Neuronal stem cell (in vitro differentiated cells): ENCODE measurements around the gene TUBGCP3.

Experiments used
- DNase-seq: peaks from one replicate; pipeline ENCODE4 v3.0.0-alpha.2; 2013; ENCODE audit warnings: low spot score
- H2AFZ ChIP-seq: one replicate; pipeline ENCODE4 v1.6.1; 2013; ENCODE audit warnings: mild to moderate bottlenecking, low read length, inconsistent platforms
- H2AK5ac ChIP-seq: 2 replicates; pipeline ENCODE4 v1.6.1; 2013; ENCODE audit warnings: low read depth, mild to moderate bottlenecking, inconsistent platforms, low read length, moderate library complexity, mixed read lengths
- H2BK120ac ChIP-seq: 2 replicates; pipeline ENCODE4 v1.6.1; 2013; ENCODE audit warnings: low read depth, mild to moderate bottlenecking, inconsistent platforms, low read length, moderate library complexity, mixed read lengths
- H2BK12ac ChIP-seq: one replicate; pipeline ENCODE4 v1.6.1; 2013; ENCODE audit warnings: low read length, inconsistent platforms
- H2BK15ac ChIP-seq: 2 replicates; pipeline ENCODE4 v1.6.1; 2013; ENCODE audit warnings: mild to moderate bottlenecking, low read length, inconsistent platforms, mixed read lengths
- H2BK5ac ChIP-seq: one replicate; pipeline ENCODE4 v1.6.1; 2013; ENCODE audit warnings: inconsistent platforms, mild to moderate bottlenecking, low read length, moderate library complexity
- H3K14ac ChIP-seq: one replicate; pipeline ENCODE4 v1.6.1; 2013; ENCODE audit warnings: low read length, inconsistent platforms
- H3K18ac ChIP-seq: 2 replicates; pipeline ENCODE4 v1.6.1; 2013; ENCODE audit warnings: low read length, inconsistent platforms
- H3K23ac ChIP-seq: 2 replicates; pipeline ENCODE4 v1.6.1; 2013; ENCODE audit warnings: low read depth, mild to moderate bottlenecking, mixed read lengths, low read length, inconsistent platforms; ENCODE audit not compliant: poor library complexity
- H3K27ac ChIP-seq: replicated peaks from 3 replicates; pipeline ENCODE4 v1.5.1; 2013; ENCODE audit warnings: low read length, inconsistent platforms
- H3K27me3 ChIP-seq, 3 experiments: 2 replicates each; pipeline ENCODE4 v1.6.1; 2013; ENCODE audit warnings: low read length in 3 of 3, mild to moderate bottlenecking in 2 of 3, inconsistent platforms in 1 of 3, low read depth in 1 of 3, mixed read lengths in 1 of 3, moderate library complexity in 1 of 3; ENCODE audit not compliant: control insufficient read depth in 3 of 3, insufficient read depth in 3 of 3
- H3K36me3 ChIP-seq, 2 donors: replicated peaks in 1 of 2; 2 replicates each; pipeline ENCODE4 v1.6.1; 2013; ENCODE audit warnings: low read length in 2 of 2; ENCODE audit not compliant: control insufficient read depth in 2 of 2, insufficient read depth in 2 of 2
- H3K4ac ChIP-seq: 2 replicates; pipeline ENCODE4 v1.6.1; 2013; ENCODE audit warnings: inconsistent platforms, mild to moderate bottlenecking, low read length, moderate library complexity
- H3K4me1 ChIP-seq, 2 donors: 1 replicate in 1 of 2; 2 replicates in 1 of 2; pipeline ENCODE4 v1.6.1; 2013; ENCODE audit warnings: low read length in 2 of 2, low read depth in 1 of 2; ENCODE audit not compliant: control insufficient read depth in 2 of 2, insufficient read depth in 1 of 2
- H3K4me2 ChIP-seq: one replicate; pipeline ENCODE4 v1.6.1; 2013; ENCODE audit warnings: mild to moderate bottlenecking, low read length, inconsistent platforms; ENCODE audit not compliant: insufficient read depth, poor library complexity, severe bottlenecking
- H3K4me3 ChIP-seq, 2 donors: 2 replicates each; pipeline ENCODE4 v1.5.1; 2013; ENCODE audit warnings: low read length in 2 of 2, mild to moderate bottlenecking in 2 of 2, inconsistent platforms in 1 of 2, moderate library complexity in 1 of 2
- H3K79me1 ChIP-seq: one replicate; pipeline ENCODE4 v1.6.1; 2013; ENCODE audit warnings: low read depth, mild to moderate bottlenecking, inconsistent platforms, low read length, moderate library complexity
- H3K9ac ChIP-seq: one replicate; pipeline ENCODE4 v1.6.1; 2013; ENCODE audit warnings: mild to moderate bottlenecking, low read depth, low read length, inconsistent platforms; ENCODE audit not compliant: poor library complexity
- H3K9me3 ChIP-seq, 2 donors: replicated peaks in 1 of 2; 2 replicates each; pipeline versions ENCODE3 to v1.6.1; 2013; ENCODE audit warnings: low read length in 2 of 2, mild to moderate bottlenecking in 2 of 2, inconsistent platforms in 1 of 2, low read depth in 1 of 2, mixed read lengths in 1 of 2, moderate library complexity in 1 of 2; ENCODE audit not compliant: control insufficient read depth in 2 of 2, insufficient read depth in 1 of 2
- H4K8ac ChIP-seq: one replicate; pipeline ENCODE4 v1.6.1; 2013; ENCODE audit warnings: low read depth, mild to moderate bottlenecking, inconsistent platforms, low read length, moderate library complexity
- H4K91ac ChIP-seq: one replicate; pipeline ENCODE4 v1.6.1; 2013; ENCODE audit warnings: low read length, low read depth, mild to moderate bottlenecking, inconsistent platforms; ENCODE audit not compliant: poor library complexity
- WGBS, 2 donors: extraction: QIAGEN DNeasy Blood & Tissue Kit; methylation state at CpG; one replicate each; pipeline ENCODE4 v1.1.7; 2013; ENCODE audit warnings: missing lambda C conversion rate in 2 of 2, mixed read lengths in 1 of 2; ENCODE audit not compliant: insufficient read length in 2 of 2, insufficient replicate concordance in 1 of 2; ENCODE audit errors: extremely low coverage in 2 of 2; 5-methylcytosine and 5-hydroxymethylcytosine counted together

The TUBGCP3 gene

GRCh38 chr13:112574834-112575613 lies 12.9 kb downstream of the TUBGCP3 start:
- no peak overlapping the region for H3K23ac ChIP-seq
- no peaks in the 10 kb centered on the region for H3K36me3 ChIP-seq
- WGBS, 2 donors: no CpG with 5 or more reads among the region's 7 CpGs
- no peak overlapping the region for H2BK5ac ChIP-seq
- no peak overlapping the region for H3K18ac ChIP-seq
- DNase-seq: no peak
- no peaks in the 10 kb centered on the region for H3K27me3 ChIP-seq
- no peak overlapping the region for H3K27ac ChIP-seq
- H3K4ac ChIP-seq: no peak overlapping the region
- no peak overlapping the region for H3K4me2 ChIP-seq
- H4K91ac ChIP-seq: no peak overlapping the region
- H2AK5ac ChIP-seq: no peak overlapping the region
- H2BK12ac ChIP-seq: no peak overlapping the region
- H2BK15ac ChIP-seq: no peak overlapping the region
- peaks cover under 1 to 3% of the 10 kb centered on the region in 2 donors for H3K4me1 ChIP-seq
- H3K4me3 ChIP-seq: no peak overlapping the region
- H4K8ac ChIP-seq: no peak overlapping the region
- no peak overlapping the region for H3K9ac ChIP-seq
- H2AFZ ChIP-seq: no peak overlapping the region
- peaks cover 2 to 15% of the 10 kb centered on the region in 2 donors for H3K9me3 ChIP-seq
- no peak overlapping the region for H2BK120ac ChIP-seq
- H3K14ac ChIP-seq: no peak overlapping the region
- H3K79me1 ChIP-seq: peaks cover 16% of the 10 kb centered on the region

GRCh38 chr13:112574416-112574815 lies 13.5 kb downstream of the TUBGCP3 start:
- H4K8ac ChIP-seq: no peak overlapping the region
- no peak overlapping the region for H2BK12ac ChIP-seq
- H3K27ac ChIP-seq: no peak overlapping the region
- H3K23ac ChIP-seq: no peak overlapping the region
- no peak overlapping the region for H2BK5ac ChIP-seq
- no peak overlapping the region for H3K18ac ChIP-seq
- H3K4me2 ChIP-seq: no peak overlapping the region
- no peak overlapping the region for H4K91ac ChIP-seq
- H2AFZ ChIP-seq: no peak overlapping the region
- peaks cover 2 to 12% of the 10 kb centered on the region in 2 donors for H3K9me3 ChIP-seq
- H3K4me3 ChIP-seq: no peak overlapping the region
- no peak overlapping the region for H3K4ac ChIP-seq
- no peaks in the 10 kb centered on the region for H3K36me3 ChIP-seq
- H3K27me3 ChIP-seq: no peaks in the 10 kb centered on the region
- H3K9ac ChIP-seq: no peak overlapping the region
- whole genome bisulfite sequencing, 2 donors: no CpG with 5 or more reads among the region's 1 CpG
- H2AK5ac ChIP-seq: no peak overlapping the region
- peaks cover 11% of the 10 kb centered on the region for H3K79me1 ChIP-seq
- no peak overlapping the region for H2BK15ac ChIP-seq
- H3K14ac ChIP-seq: no peak overlapping the region
- DNase-seq: no peak
- no peak overlapping the region for H2BK120ac ChIP-seq
- peaks cover 6 to 9% of the 10 kb centered on the region in 2 donors for H3K4me1 ChIP-seq

GRCh38 chr13:112573710-112574109 lies 14.2 kb downstream of the TUBGCP3 start:
- no peak overlapping the region for H2BK15ac ChIP-seq
- no peak overlapping the region for H3K14ac ChIP-seq

GRCh38 chr13:112572366-112572765 lies 15.6 kb downstream of the TUBGCP3 start:
- H3K18ac ChIP-seq: no peak overlapping the region
- H3K9me3 ChIP-seq: peaks cover 2 to 11% of the 10 kb centered on the region in 2 donors
- WGBS, 2 donors: no CpG with 5 or more reads among the region's 5 CpGs

More at GRCh38 chr13:112573710-112574109, 14.2 kb downstream of the TUBGCP3 start:
- H2AFZ ChIP-seq: no peak overlapping the region
- H3K4me3 ChIP-seq: peak overlapping the region in 1 of 2 donors; percentile 33
- H2AK5ac ChIP-seq: no peak overlapping the region
- no peak overlapping the region for H3K4ac ChIP-seq
- DNase-seq: no peak
- H3K4me2 ChIP-seq: no peak overlapping the region
- no CpG with 5 or more reads among the region's 2 CpGs for WGBS, 2 donors
- H2BK12ac ChIP-seq: no peak overlapping the region
- peaks cover 0 to under 1% of the 10 kb centered on the region in 2 donors for H3K36me3 ChIP-seq
- peaks cover 2 to 12% of the 10 kb centered on the region in 2 donors for H3K9me3 ChIP-seq
- H3K27me3 ChIP-seq: no peaks in the 10 kb centered on the region
- no peak overlapping the region for H2BK120ac ChIP-seq
- no peak overlapping the region for H3K9ac ChIP-seq
- no peak overlapping the region for H3K27ac ChIP-seq
- H4K91ac ChIP-seq: no peak overlapping the region
- H2BK5ac ChIP-seq: no peak overlapping the region
- no peak overlapping the region for H3K23ac ChIP-seq
- H4K8ac ChIP-seq: no peak overlapping the region
- H3K18ac ChIP-seq: peak overlapping the region; percentile 49
- peaks cover 7% of the 10 kb centered on the region for H3K79me1 ChIP-seq
- peaks cover 6 to 16% of the 10 kb centered on the region in 2 donors for H3K4me1 ChIP-seq

More at GRCh38 chr13:112572366-112572765, 15.6 kb downstream of the TUBGCP3 start:
- Histone ChIP-seq H2AFZ (no peak overlapping the region), H3K27ac (no peak overlapping the region), H2BK12ac (no peak overlapping the region), H3K27me3 (no peaks in the 10 kb centered on the region), H3K23ac (no peak overlapping the region), H3K36me3 (peaks cover 2 to 14% of the 10 kb centered on the region in 2 donors), H3K9ac (no peak overlapping the region), H3K4me3 (no peak overlapping the region), H4K8ac (no peak overlapping the region), H2BK15ac (no peak overlapping the region), H3K4me2 (no peak overlapping the region), H3K79me1 (peaks cover 5% of the 10 kb centered on the region), H2BK120ac (no peak overlapping the region), H2AK5ac (no peak overlapping the region), H3K4me1 (peaks cover 6 to 16% of the 10 kb centered on the region in 2 donors), H3K4ac (no peak overlapping the region), H4K91ac (no peak overlapping the region), H2BK5ac (no peak overlapping the region), H3K14ac (no peak overlapping the region)
- no peak for DNase-seq
